Measurements from ENCODE around the gene YPEL2. TPM values are rescaled to one million over a fixed set of nuclear protein-coding genes. Genes with fewer than 3 reads are reported as not detected.
A peak's percentile ranks its signal among the peaks of the same experiment; 100 is the strongest.

YPEL2 gene
- total RNA-seq, 1 experiment from 2014 or later = 2.2 TPM

GRCh38 chr17:59401274-59401673 is 69.8 kb downstream of the YPEL2 start:
- no peak overlapping the region for H3K4me3 Mint-ChIP-seq
- no peak for TF ChIP-seq ZNF232 (CRISPR knock-in tag; IDR thresholded peaks at IDR 0.05)
- TF ChIP-seq, protein P1, sequence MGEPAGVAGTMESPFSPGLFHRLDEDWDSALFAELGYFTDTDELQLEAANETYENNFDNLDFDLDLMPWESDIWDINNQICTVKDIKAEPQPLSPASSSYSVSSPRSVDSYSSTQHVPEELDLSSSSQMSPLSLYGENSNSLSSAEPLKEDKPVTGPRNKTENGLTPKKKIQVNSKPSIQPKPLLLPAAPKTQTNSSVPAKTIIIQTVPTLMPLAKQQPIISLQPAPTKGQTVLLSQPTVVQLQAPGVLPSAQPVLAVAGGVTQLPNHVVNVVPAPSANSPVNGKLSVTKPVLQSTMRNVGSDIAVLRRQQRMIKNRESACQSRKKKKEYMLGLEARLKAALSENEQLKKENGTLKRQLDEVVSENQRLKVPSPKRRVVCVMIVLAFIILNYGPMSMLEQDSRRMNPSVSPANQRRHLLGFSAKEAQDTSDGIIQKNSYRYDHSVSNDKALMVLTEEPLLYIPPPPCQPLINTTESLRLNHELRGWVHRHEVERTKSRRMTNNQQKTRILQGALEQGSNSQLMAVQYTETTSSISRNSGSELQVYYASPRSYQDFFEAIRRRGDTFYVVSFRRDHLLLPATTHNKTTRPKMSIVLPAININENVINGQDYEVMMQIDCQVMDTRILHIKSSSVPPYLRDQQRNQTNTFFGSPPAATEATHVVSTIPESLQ (CRISPR knock-in tag; IDR thresholded peaks at IDR 0.05) = no peak
- H3K27ac Mint-ChIP-seq = no peak overlapping the region
- POLR2A ChIA-PET = no interaction called here
- no peaks in the 10 kb centered on the region for H3K27me3 Mint-ChIP-seq (ENCODE audit: low read depth)
- ATAC-seq = no peak
- H3K4me1 Mint-ChIP-seq = no peaks in the 10 kb centered on the region
- peaks cover 2% of the 10 kb centered on the region; the same call in 1 of the 2 replicates for H3K36me3 Mint-ChIP-seq
- H3K9me3 Mint-ChIP-seq = peaks cover 2% of the 10 kb centered on the region; the same call in 1 of the 2 replicates
- DNase-seq (ENCODE audit: low spot score) = no peak
- CTCF ChIA-PET = no interaction called here

DNA sequence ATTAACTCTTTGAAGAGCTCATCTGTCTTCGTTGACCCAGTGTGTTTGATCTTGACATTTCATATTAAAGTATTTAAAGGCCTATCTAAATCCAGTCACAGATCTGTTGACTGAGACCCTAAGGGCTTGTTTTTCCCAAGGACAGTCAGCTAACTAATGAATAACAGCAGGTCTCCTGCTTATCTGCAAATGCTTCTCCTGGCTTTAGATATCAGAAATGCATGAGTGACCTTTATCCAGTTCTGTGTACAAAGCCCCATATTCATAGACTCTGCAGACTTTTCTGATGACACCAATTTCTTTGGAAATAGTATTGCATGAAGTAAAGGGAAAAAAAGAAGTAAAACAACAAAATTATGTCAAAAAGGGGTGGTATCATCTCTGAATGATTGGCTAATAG is 70.3 kb downstream of the YPEL2 start:
- H3K27ac Mint-ChIP-seq = no peak overlapping the region
- no peak for DNase-seq (ENCODE audit: low spot score)
- no peaks in the 10 kb centered on the region for H3K27me3 Mint-ChIP-seq (ENCODE audit: low read depth)
- TF ChIP-seq CBFB (CRISPR knock-in tag; IDR thresholded peaks at IDR 0.05; ENCODE audit: low read depth) (no peak), GRHL2 (CRISPR knock-in tag; IDR thresholded peaks at IDR 0.05; ENCODE audit: insufficient replicate concordance, severe bottlenecking) (no peak), RORB (CRISPR knock-in tag; IDR thresholded peaks at IDR 0.05) (no peak), CDX4 (CRISPR knock-in tag; IDR thresholded peaks at IDR 0.05; ENCODE audit: borderline replicate concordance) (no peak), PREB (CRISPR knock-in tag; IDR thresholded peaks at IDR 0.05; ENCODE audit: borderline replicate concordance) (no peak), ESRRA (CRISPR knock-in tag; IDR thresholded peaks at IDR 0.05; ENCODE audit: borderline replicate concordance) (no peak)
- TF ChIP-seq, protein P2, sequence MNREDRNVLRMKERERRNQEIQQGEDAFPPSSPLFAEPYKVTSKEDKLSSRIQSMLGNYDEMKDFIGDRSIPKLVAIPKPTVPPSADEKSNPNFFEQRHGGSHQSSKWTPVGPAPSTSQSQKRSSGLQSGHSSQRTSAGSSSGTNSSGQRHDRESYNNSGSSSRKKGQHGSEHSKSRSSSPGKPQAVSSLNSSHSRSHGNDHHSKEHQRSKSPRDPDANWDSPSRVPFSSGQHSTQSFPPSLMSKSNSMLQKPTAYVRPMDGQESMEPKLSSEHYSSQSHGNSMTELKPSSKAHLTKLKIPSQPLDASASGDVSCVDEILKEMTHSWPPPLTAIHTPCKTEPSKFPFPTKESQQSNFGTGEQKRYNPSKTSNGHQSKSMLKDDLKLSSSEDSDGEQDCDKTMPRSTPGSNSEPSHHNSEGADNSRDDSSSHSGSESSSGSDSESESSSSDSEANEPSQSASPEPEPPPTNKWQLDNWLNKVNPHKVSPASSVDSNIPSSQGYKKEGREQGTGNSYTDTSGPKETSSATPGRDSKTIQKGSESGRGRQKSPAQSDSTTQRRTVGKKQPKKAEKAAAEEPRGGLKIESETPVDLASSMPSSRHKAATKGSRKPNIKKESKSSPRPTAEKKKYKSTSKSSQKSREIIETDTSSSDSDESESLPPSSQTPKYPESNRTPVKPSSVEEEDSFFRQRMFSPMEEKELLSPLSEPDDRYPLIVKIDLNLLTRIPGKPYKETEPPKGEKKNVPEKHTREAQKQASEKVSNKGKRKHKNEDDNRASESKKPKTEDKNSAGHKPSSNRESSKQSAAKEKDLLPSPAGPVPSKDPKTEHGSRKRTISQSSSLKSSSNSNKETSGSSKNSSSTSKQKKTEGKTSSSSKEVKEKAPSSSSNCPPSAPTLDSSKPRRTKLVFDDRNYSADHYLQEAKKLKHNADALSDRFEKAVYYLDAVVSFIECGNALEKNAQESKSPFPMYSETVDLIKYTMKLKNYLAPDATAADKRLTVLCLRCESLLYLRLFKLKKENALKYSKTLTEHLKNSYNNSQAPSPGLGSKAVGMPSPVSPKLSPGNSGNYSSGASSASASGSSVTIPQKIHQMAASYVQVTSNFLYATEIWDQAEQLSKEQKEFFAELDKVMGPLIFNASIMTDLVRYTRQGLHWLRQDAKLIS (CRISPR knock-in tag; IDR thresholded peaks at IDR 0.05; ENCODE audit: borderline replicate concordance) = no peak
- TF ChIP-seq, protein P3, sequence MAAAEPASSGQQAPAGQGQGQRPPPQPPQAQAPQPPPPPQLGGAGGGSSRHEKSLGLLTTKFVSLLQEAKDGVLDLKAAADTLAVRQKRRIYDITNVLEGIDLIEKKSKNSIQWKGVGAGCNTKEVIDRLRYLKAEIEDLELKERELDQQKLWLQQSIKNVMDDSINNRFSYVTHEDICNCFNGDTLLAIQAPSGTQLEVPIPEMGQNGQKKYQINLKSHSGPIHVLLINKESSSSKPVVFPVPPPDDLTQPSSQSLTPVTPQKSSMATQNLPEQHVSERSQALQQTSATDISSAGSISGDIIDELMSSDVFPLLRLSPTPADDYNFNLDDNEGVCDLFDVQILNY (CRISPR knock-in tag; IDR thresholded peaks at IDR 0.05) = no peak
- H3K4me1 Mint-ChIP-seq = peaks cover 2% of the 10 kb centered on the region
- no peaks in the 10 kb centered on the region for H3K9me3 Mint-ChIP-seq
- no peaks in the 10 kb centered on the region for H3K36me3 Mint-ChIP-seq
- ChIA-PET POLR2A (interaction anchor here (0.5 kb wide), 1 partner anchor 22 kb away, joined by 4 read pairs; no protein-coding TSS in a partner anchor), CTCF (interaction anchor here (0.6 kb wide), 1 partner anchor 827 kb away, joined by 3 read pairs; no protein-coding TSS in a partner anchor)
- H3K4me3 Mint-ChIP-seq = no peak overlapping the region
- ATAC-seq = no peak

GRCh38 chr17:59402760-59403159 is 71.3 kb downstream of the YPEL2 start:
- POLR2A ChIA-PET = no interaction called here
- H3K4me1 Mint-ChIP-seq = peaks cover 6% of the 10 kb centered on the region
- CTCF ChIA-PET = no interaction called here
- DNase-seq (ENCODE audit: low spot score) (no peak), ATAC-seq (no peak)
- no peak overlapping the region for H3K27ac Mint-ChIP-seq
- no peaks in the 10 kb centered on the region for H3K27me3 Mint-ChIP-seq (ENCODE audit: low read depth)
- H3K36me3 Mint-ChIP-seq = no peaks in the 10 kb centered on the region
- TF ChIP-seq, protein P4, sequence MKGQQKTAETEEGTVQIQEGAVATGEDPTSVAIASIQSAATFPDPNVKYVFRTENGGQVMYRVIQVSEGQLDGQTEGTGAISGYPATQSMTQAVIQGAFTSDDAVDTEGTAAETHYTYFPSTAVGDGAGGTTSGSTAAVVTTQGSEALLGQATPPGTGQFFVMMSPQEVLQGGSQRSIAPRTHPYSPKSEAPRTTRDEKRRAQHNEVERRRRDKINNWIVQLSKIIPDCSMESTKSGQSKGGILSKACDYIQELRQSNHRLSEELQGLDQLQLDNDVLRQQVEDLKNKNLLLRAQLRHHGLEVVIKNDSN (CRISPR knock-in tag; IDR thresholded peaks at IDR 0.05) = no peak
- TF ChIP-seq TP53 (CRISPR knock-in tag; IDR thresholded peaks at IDR 0.05) = no peak
- no peak for TF ChIP-seq SMAD3 (CRISPR knock-in tag; IDR thresholded peaks at IDR 0.05; ENCODE audit: borderline replicate concordance)
- TF ChIP-seq ZNF671 (CRISPR knock-in tag; IDR thresholded peaks at IDR 0.05) = no peak
- peak; percentile 82 for TF ChIP-seq ZNF121 (CRISPR knock-in tag; IDR thresholded peaks at IDR 0.05)
- no peak overlapping the region for H3K4me3 Mint-ChIP-seq
- no peaks in the 10 kb centered on the region for H3K9me3 Mint-ChIP-seq

Data from WTC11 (cell line).